Measurements from ENCODE around the gene MICAL3. TPM values are rescaled to one million over a fixed set of nuclear protein-coding genes. Genes with fewer than 3 reads are reported as not detected.

Gene MICAL3
- total and polyA plus RNA-seq, 9 of the 15 experiments (the other 6 are each of a cell fraction or from before 2014, with no cell fraction given), result 0.53 to 32.1 (median 12.3) TPM

- H3K4me2 ChIP-seq (ENCODE audit: insufficient read depth, low read length), result no peak overlapping the region
- no TSS peak for BruUV-seq (replicated peaks)
- DNase-seq (ENCODE audit: extremely low read depth in 1 of 4, low spot score in 3 of 4), result peak; percentile 59 to 71 (median 66)
- peaks cover 8% of the 10 kb centered on the region for H3K9me1 ChIP-seq (ENCODE audit: control insufficient read depth, insufficient read depth, low read length)
- WGBS (ENCODE audit: insufficient coverage, low coverage, missing lambda C conversion rate), result 58% methylated on average over 30 of the region's 32 CpGs
- ATAC-seq, result peak; percentile 25
- FAIRE-seq, result peak; percentile 83
- no peak overlapping the region for H3K27ac ChIP-seq (ENCODE audit: extremely low read depth, low read depth, low read length)
- peaks cover 12% of the 10 kb centered on the region; the same call in 1 of the 2 replicates for H4K20me1 ChIP-seq (replicated peaks; ENCODE audit: control insufficient read depth, insufficient read depth, low read length)
- intact Hi-C loops (cut with micrococcal nuclease) (loop anchor here (5.0 kb wide), 1 partner anchor 151 kb away; the partner anchor contains the start of gene BCL2L13), in situ Hi-C loops (cut with MboI) (no loop called here)
- no peaks in the 10 kb centered on the region; the same call in 2 of the 3 replicates for H3K36me3 ChIP-seq (ENCODE audit: control insufficient read depth, insufficient read depth, low read length)
- H3K9me3 ChIP-seq (replicated peaks; ENCODE audit: control insufficient read depth, insufficient read depth, low read depth, low read length), result no peaks in the 10 kb centered on the region
- ChIA-PET CTCF (ENCODE audit: low intra/inter-chr PET ratio) (no interaction called here), POLR2A (interaction anchor here (0.6 to 6.0 kb wide), 5 partner anchors 16 to 474 kb away, joined by 3 to 54 read pairs (median 3); partner anchors contain the start of gene BID)
- peaks cover 36 to 68% of the 10 kb centered on the region in 2 experiments; a peak in 4 of 5 replicates for H3K4me1 ChIP-seq (replicated peaks in 1 of 2; ENCODE audit: control insufficient read depth in 2 of 2, insufficient read depth in 2 of 2, low read length in 2 of 2)
- H3K27me3 ChIP-seq (ENCODE audit: control insufficient read depth in 2 of 2, insufficient read depth in 2 of 2, low read length in 2 of 2), result no peaks in the 10 kb centered on the region
- H3K9ac ChIP-seq (ENCODE audit: insufficient read depth in 1 of 2, low read depth in 2 of 2, low read length in 2 of 2), result peak overlapping the region in 1 of 2 experiments; percentile 57; a peak in 2 of 4 replicates
- no peak overlapping the region for H2AFZ ChIP-seq (ENCODE audit: low read depth, low read length)
- no peak overlapping the region for H3K4me3 ChIP-seq
- no peaks in the 10 kb centered on the region for H3K79me2 ChIP-seq (ENCODE audit: control insufficient read depth, insufficient read depth, low read length)
- TF ChIP-seq, protein P1, sequence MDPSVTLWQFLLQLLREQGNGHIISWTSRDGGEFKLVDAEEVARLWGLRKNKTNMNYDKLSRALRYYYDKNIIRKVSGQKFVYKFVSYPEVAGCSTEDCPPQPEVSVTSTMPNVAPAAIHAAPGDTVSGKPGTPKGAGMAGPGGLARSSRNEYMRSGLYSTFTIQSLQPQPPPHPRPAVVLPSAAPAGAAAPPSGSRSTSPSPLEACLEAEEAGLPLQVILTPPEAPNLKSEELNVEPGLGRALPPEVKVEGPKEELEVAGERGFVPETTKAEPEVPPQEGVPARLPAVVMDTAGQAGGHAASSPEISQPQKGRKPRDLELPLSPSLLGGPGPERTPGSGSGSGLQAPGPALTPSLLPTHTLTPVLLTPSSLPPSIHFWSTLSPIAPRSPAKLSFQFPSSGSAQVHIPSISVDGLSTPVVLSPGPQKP (CRISPR knock-in tag; IDR thresholded peaks at IDR 0.05), result no peak
- TF ChIP-seq PHF21A (IDR thresholded peaks at IDR 0.05; ENCODE audit: borderline replicate concordance, low read depth), result no peak
- TF ChIP-seq TCF7 (IDR thresholded peaks at IDR 0.05; ENCODE audit: borderline replicate concordance), result no peak
- TF ChIP-seq FOXO4 (CRISPR knock-in tag; IDR thresholded peaks at IDR 0.05), result no peak
- TF ChIP-seq HNRNPLL (IDR thresholded peaks at IDR 0.05; ENCODE audit: low read depth, low read length, poor library complexity, severe bottlenecking), result no peak
- no peak for TF ChIP-seq SMAD1 (IDR thresholded peaks at IDR 0.05; ENCODE audit: low read depth, low read length, partially characterized antibody)
- TF ChIP-seq ZNF384 (IDR thresholded peaks at IDR 0.05; ENCODE audit: low read depth, low read length), result no peak
- no peak for TF ChIP-seq ZBTB26 (CRISPR knock-in tag; IDR thresholded peaks at IDR 0.05)
- TF ChIP-seq ZNF175 (CRISPR knock-in tag; IDR thresholded peaks at IDR 0.05; ENCODE audit: low read depth), result no peak
- no peak for TF ChIP-seq MCM7 (IDR thresholded peaks at IDR 0.05)
- TF ChIP-seq, protein P2, sequence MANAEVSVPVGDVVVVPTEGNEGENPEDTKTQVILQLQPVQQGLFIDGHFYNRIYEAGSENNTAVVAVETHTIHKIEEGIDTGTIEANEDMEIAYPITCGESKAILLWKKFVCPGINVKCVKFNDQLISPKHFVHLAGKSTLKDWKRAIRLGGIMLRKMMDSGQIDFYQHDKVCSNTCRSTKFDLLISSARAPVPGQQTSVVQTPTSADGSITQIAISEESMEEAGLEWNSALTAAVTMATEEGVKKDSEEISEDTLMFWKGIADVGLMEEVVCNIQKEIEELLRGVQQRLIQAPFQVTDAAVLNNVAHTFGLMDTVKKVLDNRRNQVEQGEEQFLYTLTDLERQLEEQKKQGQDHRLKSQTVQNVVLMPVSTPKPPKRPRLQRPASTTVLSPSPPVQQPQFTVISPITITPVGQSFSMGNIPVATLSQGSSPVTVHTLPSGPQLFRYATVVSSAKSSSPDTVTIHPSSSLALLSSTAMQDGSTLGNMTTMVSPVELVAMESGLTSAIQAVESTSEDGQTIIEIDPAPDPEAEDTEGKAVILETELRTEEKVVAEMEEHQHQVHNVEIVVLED (CRISPR knock-in tag; IDR thresholded peaks at IDR 0.05), result no peak
- TF ChIP-seq DACH1 (IDR thresholded peaks at IDR 0.05; ENCODE audit: partially characterized antibody), result no peak
- no peak for TF ChIP-seq FOSL1 (tag; conservative IDR thresholded peaks at IDR 0.05)
- TF ChIP-seq MAFG (tag; conservative IDR thresholded peaks at IDR 0.05), result no peak
- TF ChIP-seq ERF (CRISPR knock-in tag; IDR thresholded peaks at IDR 0.05), result no peak
- TF ChIP-seq CTBP1 (IDR thresholded peaks at IDR 0.05; ENCODE audit: borderline replicate concordance), result peak; percentile 73; the same call in 1 of the 2 replicates
- no peak for TF ChIP-seq ZNF583 (CRISPR knock-in tag; IDR thresholded peaks at IDR 0.05)
- TF ChIP-seq TRIM28 (IDR thresholded peaks at IDR 0.05), result no peak
Observed at GRCh38 chr22:17788528-17789378, 235.6 kb downstream of the MICAL3 start.

Measured in K562 (cell line).